ENCODE results near the gene HCAR2. TPM values are rescaled to one million over a fixed set of nuclear protein-coding genes. Genes with fewer than 3 reads are reported as not detected.

Gene HCAR2
- total and polyA plus RNA-seq, 2 of the 13 experiments (the other 11 are each of a cell fraction or from before 2014, with no cell fraction given), result 0.09 to 5.6 TPM

GRCh38 chr12:122721057-122721545 is 17.9 kb upstream of the HCAR2 start (continued):
- TF ChIP-seq ARID5B (CRISPR knock-in tag; IDR thresholded peaks at IDR 0.05) (peak; percentile 83), ZNF234 (CRISPR knock-in tag; conservative IDR thresholded peaks at IDR 0.05) (no peak), GFI1 (CRISPR knock-in tag; IDR thresholded peaks at IDR 0.05; ENCODE audit: borderline replicate concordance) (peak; percentile 46; the same call in 1 of the 2 replicates), ZNF33A (CRISPR knock-in tag; IDR thresholded peaks at IDR 0.05; ENCODE audit: borderline replicate concordance) (no peak), CBX2 (IDR thresholded peaks at IDR 0.05; ENCODE audit: low read depth, low read length) (no peak), CBX2 (CRISPR knock-in tag; IDR thresholded peaks at IDR 0.05; ENCODE audit: low read depth) (no peak), SOX5 (CRISPR knock-in tag; IDR thresholded peaks at IDR 0.05; ENCODE audit: borderline replicate concordance) (peak; percentile 78; the same call in 1 of the 2 replicates), ZMYM3 (CRISPR knock-in tag; IDR thresholded peaks at IDR 0.05) (peak; percentile 74; the same call in 1 of the 2 replicates), ZNF232 (CRISPR knock-in tag; IDR thresholded peaks at IDR 0.05; ENCODE audit: borderline replicate concordance) (0 out of 2 replicates have a peak, but pooled peaks have one; percentile 19), SNAPC2 (CRISPR knock-in tag; IDR thresholded peaks at IDR 0.05) (no peak), HOMEZ (CRISPR knock-in tag; IDR thresholded peaks at IDR 0.05; ENCODE audit: low read depth) (peak; percentile 59; the same call in 1 of the 2 replicates), FOXJ3 (CRISPR knock-in tag; IDR thresholded peaks at IDR 0.05; ENCODE audit: borderline replicate concordance) (0 out of 2 replicates have a peak, but pooled peaks have one; percentile 12), KDM6A (CRISPR knock-in tag; IDR thresholded peaks at IDR 0.05; ENCODE audit: low read depth) (peak; percentile 89), MLX (CRISPR knock-in tag; IDR thresholded peaks at IDR 0.05) (peak; percentile 67), LBX2 (CRISPR knock-in tag; IDR thresholded peaks at IDR 0.05; ENCODE audit: borderline replicate concordance) (no peak), MED1 (CRISPR knock-in tag; IDR thresholded peaks at IDR 0.05) (peak; percentile 86), HNRNPUL1 (IDR thresholded peaks at IDR 0.05; ENCODE audit: low read depth, low read length) (no peak), SPEN (CRISPR knock-in tag; IDR thresholded peaks at IDR 0.05; ENCODE audit: low read depth) (peak; percentile 21; the same call in 1 of the 2 replicates), HNRNPK (IDR thresholded peaks at IDR 0.05; ENCODE audit: low read depth, low read length, poor library complexity, severe bottlenecking) (no peak), POLR2AphosphoS5 (IDR thresholded peaks at IDR 0.05; ENCODE audit: low read depth, low read length) (0 out of 2 replicates have a peak, but pooled peaks have one; percentile 39), ZNF777 (CRISPR knock-in tag; IDR thresholded peaks at IDR 0.05) (no peak)
- TF ChIP-seq, protein P1, sequence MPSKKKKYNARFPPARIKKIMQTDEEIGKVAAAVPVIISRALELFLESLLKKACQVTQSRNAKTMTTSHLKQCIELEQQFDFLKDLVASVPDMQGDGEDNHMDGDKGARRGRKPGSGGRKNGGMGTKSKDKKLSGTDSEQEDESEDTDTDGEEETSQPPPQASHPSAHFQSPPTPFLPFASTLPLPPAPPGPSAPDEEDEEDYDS (CRISPR knock-in tag; IDR thresholded peaks at IDR 0.05), result peak; percentile 35; the same call in 1 of the 2 replicates
- TF ChIP-seq, protein P2, sequence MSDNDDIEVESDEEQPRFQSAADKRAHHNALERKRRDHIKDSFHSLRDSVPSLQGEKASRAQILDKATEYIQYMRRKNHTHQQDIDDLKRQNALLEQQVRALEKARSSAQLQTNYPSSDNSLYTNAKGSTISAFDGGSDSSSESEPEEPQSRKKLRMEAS (IDR thresholded peaks at IDR 0.05), result peak; percentile 56; the same call in 1 of the 2 replicates
- TF ChIP-seq, protein P3, sequence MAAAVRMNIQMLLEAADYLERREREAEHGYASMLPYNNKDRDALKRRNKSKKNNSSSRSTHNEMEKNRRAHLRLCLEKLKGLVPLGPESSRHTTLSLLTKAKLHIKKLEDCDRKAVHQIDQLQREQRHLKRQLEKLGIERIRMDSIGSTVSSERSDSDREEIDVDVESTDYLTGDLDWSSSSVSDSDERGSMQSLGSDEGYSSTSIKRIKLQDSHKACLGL (CRISPR knock-in tag; IDR thresholded peaks at IDR 0.05), result no peak
